Measurements from ENCODE around the gene RFC5. TPM values are rescaled to one million over a fixed set of nuclear protein-coding genes. Genes with fewer than 3 reads are reported as not detected.

RFC5 gene
- total and polyA plus RNA-seq, 2 of the 4 experiments (the other 2 are of a cell fraction) = 14.7 to 20.1 TPM

DNA sequence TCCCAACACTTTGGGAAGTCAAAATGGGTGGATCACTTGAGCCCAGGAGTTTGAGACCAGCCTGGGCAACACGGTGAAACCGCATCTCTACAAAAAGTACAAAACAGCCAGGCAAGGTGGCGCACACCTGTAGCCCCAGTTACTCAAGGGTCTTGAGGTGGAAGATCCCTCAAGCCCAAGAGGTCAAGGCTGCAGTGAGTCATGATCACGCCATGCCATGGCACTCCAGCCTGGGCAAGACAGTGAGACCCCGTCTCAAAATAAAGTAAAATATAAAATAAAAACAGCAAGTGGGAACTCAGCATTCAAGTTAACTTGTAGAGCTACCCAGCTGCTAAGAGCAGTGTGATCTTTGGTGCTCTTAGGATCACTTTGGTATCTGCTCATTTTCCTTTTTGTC, 12.7 kb downstream of the RFC5 start:
- Histone ChIP-seq H3K18ac (ENCODE audit: low read depth, low read length) (no peak overlapping the region), H4K5ac (ENCODE audit: low read depth, low read length) (no peak overlapping the region), H3K56ac (ENCODE audit: extremely low read depth, insufficient read depth, low read length) (no peak overlapping the region), H4K8ac (ENCODE audit: low read depth in 2 of 2, low read length in 2 of 2) (no peak overlapping the region), H2BK120ac (ENCODE audit: low read depth, low read length) (no peak overlapping the region), H2AK5ac (ENCODE audit: low read depth, low read length) (no peak overlapping the region), H3K4me1 (ENCODE audit: control insufficient read depth, insufficient read depth, low read length) (no peaks in the 10 kb centered on the region), H3K27ac (ENCODE audit: insufficient read depth, low read length) (no peak overlapping the region), H3K36me3 (ENCODE audit: control insufficient read depth, insufficient read depth, low read length) (peaks cover 40% of the 10 kb centered on the region), H3K23ac (ENCODE audit: low read depth, low read length) (no peak overlapping the region), H2AFZ (replicated peaks; ENCODE audit: low read length, poor library complexity) (no peak overlapping the region), H4K20me1 (ENCODE audit: insufficient read depth, low read length) (peaks cover 3% of the 10 kb centered on the region; the same call in 1 of the 2 replicates), H3K4me2 (ENCODE audit: low read depth, low read length) (no peak overlapping the region), H2AK9ac (replicated peaks; ENCODE audit: low read depth, low read length, poor library complexity) (no peak overlapping the region), H2BK20ac (ENCODE audit: low read depth, low read length) (no peak overlapping the region), H3K4ac (ENCODE audit: low read depth, low read length) (no peak overlapping the region), H3K27me3 (ENCODE audit: control insufficient read depth, insufficient read depth, low read length) (no peaks in the 10 kb centered on the region), H3K9ac (ENCODE audit: low read depth, low read length) (no peak overlapping the region), H2BK5ac (ENCODE audit: low read depth, low read length, poor library complexity, severe bottlenecking) (no peak overlapping the region), H2BK15ac (ENCODE audit: low read depth, low read length) (no peak overlapping the region), H4K91ac (ENCODE audit: insufficient read depth, low read depth, low read length) (no peak overlapping the region), H3K79me1 (ENCODE audit: low read depth in 1 of 2, low read length in 2 of 2) (peaks cover 0 to 2% of the 10 kb centered on the region in 2 experiments; a peak in 2 of 4 replicates), H3K9me3 (ENCODE audit: control insufficient read depth, insufficient read depth, low read length) (no peaks in the 10 kb centered on the region), H3K14ac (replicated peaks; ENCODE audit: low read depth, low read length) (no peak overlapping the region), H3K4me3 (ENCODE audit: insufficient read depth, low read depth, low read length) (no peak overlapping the region), H3K9me1 (ENCODE audit: insufficient read depth, low read length) (no peaks in the 10 kb centered on the region; the same call in 1 of the 2 replicates)
- dilution Hi-C loops (cut with HindIII; ENCODE audit: low sequenced_read_pairs, unreplicated experiment) (no loop called here), intact Hi-C loops (cut with micrococcal nuclease) (no loop called here), in situ Hi-C loops (cut with MboI; ENCODE audit: low sequenced_read_pairs) (loop anchor here (25.0 kb wide), 1 partner anchor 358 kb away; the partner anchor contains the start of gene SUDS3)
- WGBS, 2 experiments (ENCODE audit: extremely low coverage in 2 of 2, insufficient read length in 1 of 2) = 89% methylated on average over 3 of the region's 5 CpGs; no CpG with 5 or more reads in 1 of the 2 experiments
- no TSS peak for BruUV-seq (replicated peaks)
- ChIA-PET CTCF (no interaction called here), POLR2A (ENCODE audit: unreplicated experiment) (no interaction called here)
- DNase-seq = no peak
- TF ChIP-seq RCOR1 (IDR thresholded peaks at IDR 0.05; ENCODE audit: insufficient replicate concordance, low read length) = no peak
- no peak for TF ChIP-seq BHLHE40 (IDR thresholded peaks at IDR 0.05; ENCODE audit: low read depth, low read length)
- no peak for TF ChIP-seq RAD21 (IDR thresholded peaks at IDR 0.05; ENCODE audit: low read length)
- TF ChIP-seq POLR2A (IDR thresholded peaks at IDR 0.05; ENCODE audit: low read depth, low read length) = no peak
- TF ChIP-seq MAFK (IDR thresholded peaks at IDR 0.05; ENCODE audit: low read depth, low read length) = no peak
- TF ChIP-seq MXI1 (IDR thresholded peaks at IDR 0.05; ENCODE audit: borderline replicate concordance, low read depth, low read length) = no peak
- ATAC-seq (ENCODE audit: low read depth) = no peak
